ENCODE results near the gene ZC3H12A. TPM values are rescaled to one million over a fixed set of nuclear protein-coding genes. Genes with fewer than 3 reads are reported as not detected.
A peak's percentile ranks its signal among the peaks of the same experiment; 100 is the strongest.

Gene ZC3H12A
- total RNA-seq, 1 donor from 2014 or later, result 11.3 TPM

DNA sequence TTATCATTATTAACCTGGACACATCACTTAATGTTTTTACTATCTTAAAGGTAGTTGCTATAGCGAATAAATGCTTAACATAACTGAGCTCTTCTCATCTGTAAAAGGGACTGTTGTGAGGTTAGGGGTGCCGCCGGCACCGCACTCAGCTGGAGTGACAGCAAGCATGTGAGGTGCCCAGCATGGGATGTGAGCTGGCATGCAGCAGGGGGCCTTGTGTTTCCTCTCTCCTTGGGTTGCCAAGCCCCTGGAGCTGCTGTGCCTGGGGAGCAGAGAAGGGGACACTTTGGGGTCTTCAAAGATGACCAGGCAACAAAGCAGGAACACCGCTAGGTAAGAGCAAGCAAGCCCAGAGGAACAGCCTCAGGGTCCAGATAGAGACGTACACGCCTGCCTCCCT lies 2.1 kb upstream of the ZC3H12A start:
- Mint-ChIP-seq H3K4me1 (ENCODE audit: unreplicated experiment) (peaks cover 70% of the 10 kb centered on the region), H3K27ac (ENCODE audit: unreplicated experiment) (peak overlapping the region; percentile 99), H3K27me3 (ENCODE audit: unreplicated experiment) (no peaks in the 10 kb centered on the region), H3K9me3 (ENCODE audit: unreplicated experiment) (no peaks in the 10 kb centered on the region), H3K4me3 (ENCODE audit: unreplicated experiment) (peak overlapping the region; percentile 73), H3K36me3 (ENCODE audit: unreplicated experiment) (no peaks in the 10 kb centered on the region)
- TF ChIP-seq CTCF (IDR thresholded peaks at IDR 0.05), result no peak
- no peak for DNase-seq (ENCODE audit: extremely low spot score, unreplicated experiment)

GRCh38 chr1:37472994-37473393 lies 1.4 kb upstream of the ZC3H12A start:
- Mint-ChIP-seq H3K4me3 (ENCODE audit: unreplicated experiment) (peak overlapping the region; percentile 73), H3K36me3 (ENCODE audit: unreplicated experiment) (no peaks in the 10 kb centered on the region), H3K27me3 (ENCODE audit: unreplicated experiment) (no peaks in the 10 kb centered on the region), H3K27ac (ENCODE audit: unreplicated experiment) (peak overlapping the region; percentile 99), H3K9me3 (ENCODE audit: unreplicated experiment) (no peaks in the 10 kb centered on the region), H3K4me1 (ENCODE audit: unreplicated experiment) (peaks cover 77% of the 10 kb centered on the region)
- no peak for DNase-seq (ENCODE audit: extremely low spot score, unreplicated experiment)
- TF ChIP-seq CTCF (IDR thresholded peaks at IDR 0.05), result no peak

- Mint-ChIP-seq H3K4me3 (ENCODE audit: unreplicated experiment) (peak overlapping the region; percentile 73), H3K27me3 (ENCODE audit: unreplicated experiment) (no peaks in the 10 kb centered on the region), H3K36me3 (ENCODE audit: unreplicated experiment) (no peaks in the 10 kb centered on the region), H3K27ac (ENCODE audit: unreplicated experiment) (peak overlapping the region; percentile 99), H3K4me1 (ENCODE audit: unreplicated experiment) (peaks cover 83% of the 10 kb centered on the region), H3K9me3 (ENCODE audit: unreplicated experiment) (no peaks in the 10 kb centered on the region)
- TF ChIP-seq CTCF (IDR thresholded peaks at IDR 0.05), result no peak
- no peak for DNase-seq (ENCODE audit: extremely low spot score, unreplicated experiment)
These were observed 842 bp upstream of the ZC3H12A start for GRCh38 chr1:37473431-37474045.

DNA sequence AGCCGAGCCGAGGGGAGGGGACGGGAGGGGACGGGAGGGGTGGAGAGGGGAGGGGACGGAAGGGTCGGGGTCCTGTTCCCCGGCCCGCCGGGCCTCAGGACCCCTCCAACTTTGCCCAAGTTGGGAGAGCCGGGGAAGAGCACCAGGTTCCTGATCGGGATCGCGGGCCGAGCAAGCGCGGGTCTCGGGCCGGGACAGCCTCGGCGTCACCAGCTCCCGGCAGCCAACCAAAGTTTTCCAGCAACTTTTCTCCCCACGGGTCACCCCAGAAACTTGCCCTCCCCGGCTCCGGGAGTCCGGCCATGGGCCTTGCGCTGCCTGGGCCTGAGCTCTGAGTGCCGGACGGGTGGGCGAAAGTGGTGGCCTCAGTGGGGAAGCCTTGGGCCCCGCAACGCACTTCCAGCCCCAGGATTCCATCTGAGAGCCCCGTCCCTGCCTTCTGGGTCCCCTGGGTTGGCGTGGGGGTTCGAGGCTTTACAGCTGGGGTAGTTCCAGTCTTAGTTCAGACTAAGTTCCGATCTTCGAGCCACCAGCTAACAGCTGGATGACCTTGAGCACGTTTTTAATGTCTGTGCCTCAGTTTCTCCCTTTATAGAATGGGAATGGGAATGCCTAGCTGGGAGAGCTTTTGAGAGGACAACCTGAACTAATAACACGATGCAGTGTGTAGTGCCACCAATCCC lies 458 bp downstream of the ZC3H12A start:
- peak overlapping the region; percentile 79 for H3K4me3 Mint-ChIP-seq (ENCODE audit: unreplicated experiment)

More for the DNA sequence above, 458 bp downstream of the ZC3H12A start:
- TF ChIP-seq CTCF (IDR thresholded peaks at IDR 0.05), result no peak
- H3K27me3 Mint-ChIP-seq (ENCODE audit: unreplicated experiment), result no peaks in the 10 kb centered on the region
- no peak for DNase-seq (ENCODE audit: extremely low spot score, unreplicated experiment)
- H3K27ac Mint-ChIP-seq (ENCODE audit: unreplicated experiment), result peak overlapping the region; percentile 96
- H3K36me3 Mint-ChIP-seq (ENCODE audit: unreplicated experiment), result peaks cover 3% of the 10 kb centered on the region
- H3K9me3 Mint-ChIP-seq (ENCODE audit: unreplicated experiment), result no peaks in the 10 kb centered on the region
- peaks cover 88% of the 10 kb centered on the region for H3K4me1 Mint-ChIP-seq (ENCODE audit: unreplicated experiment)

Data from osteocyte (in vitro differentiated cells).